AG09319 (cell line): ENCODE data around the gene HK1.

Source experiments
- DNase-seq: peaks from one replicate; pipeline ENCODE4 v3.0.0-alpha.2; 2010; ENCODE audit warnings: low read depth; ENCODE audit errors: extremely low read depth
- TF ChIP-seq, protein P1 (sequence below): IDR thresholded peaks from 2 replicates; pipeline ENCODE4 v1.5.1; 2011; ENCODE audit warnings: low read depth, mild to moderate bottlenecking, inconsistent platforms, low read length, moderate library complexity

The HK1 gene

DNA sequence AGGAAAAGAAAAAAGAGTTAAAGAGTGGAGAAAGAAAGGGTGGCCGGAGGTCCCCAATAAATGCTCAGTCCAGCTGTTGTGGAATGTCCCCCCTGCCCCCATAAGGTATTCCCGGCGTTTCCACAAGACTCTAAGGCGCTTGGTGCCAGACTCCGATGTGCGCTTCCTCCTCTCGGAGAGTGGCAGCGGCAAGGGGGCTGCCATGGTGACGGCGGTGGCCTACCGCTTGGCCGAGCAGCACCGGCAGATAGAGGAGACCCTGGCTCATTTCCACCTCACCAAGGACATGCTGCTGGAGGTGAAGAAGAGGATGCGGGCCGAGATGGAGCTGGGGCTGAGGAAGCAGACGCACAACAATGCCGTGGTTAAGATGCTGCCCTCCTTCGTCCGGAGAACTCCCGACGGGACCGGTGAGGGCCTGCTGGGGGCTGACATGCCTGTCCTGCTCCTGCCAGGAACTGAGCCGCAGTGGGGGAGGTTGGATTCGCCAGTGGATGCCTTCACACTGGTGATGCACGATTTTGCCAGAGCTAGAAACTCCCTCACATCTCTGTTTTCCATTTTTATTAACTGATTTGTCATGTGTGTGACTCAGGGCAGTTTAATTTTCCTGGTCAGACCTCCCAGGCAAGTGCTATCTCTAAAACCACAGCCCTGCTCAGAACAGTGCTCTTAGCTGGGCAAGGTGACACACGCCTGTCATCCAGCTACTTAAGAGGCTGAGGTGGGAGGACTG is 104.3 kb downstream of the HK1 start:
- TF ChIP-seq, protein P1, sequence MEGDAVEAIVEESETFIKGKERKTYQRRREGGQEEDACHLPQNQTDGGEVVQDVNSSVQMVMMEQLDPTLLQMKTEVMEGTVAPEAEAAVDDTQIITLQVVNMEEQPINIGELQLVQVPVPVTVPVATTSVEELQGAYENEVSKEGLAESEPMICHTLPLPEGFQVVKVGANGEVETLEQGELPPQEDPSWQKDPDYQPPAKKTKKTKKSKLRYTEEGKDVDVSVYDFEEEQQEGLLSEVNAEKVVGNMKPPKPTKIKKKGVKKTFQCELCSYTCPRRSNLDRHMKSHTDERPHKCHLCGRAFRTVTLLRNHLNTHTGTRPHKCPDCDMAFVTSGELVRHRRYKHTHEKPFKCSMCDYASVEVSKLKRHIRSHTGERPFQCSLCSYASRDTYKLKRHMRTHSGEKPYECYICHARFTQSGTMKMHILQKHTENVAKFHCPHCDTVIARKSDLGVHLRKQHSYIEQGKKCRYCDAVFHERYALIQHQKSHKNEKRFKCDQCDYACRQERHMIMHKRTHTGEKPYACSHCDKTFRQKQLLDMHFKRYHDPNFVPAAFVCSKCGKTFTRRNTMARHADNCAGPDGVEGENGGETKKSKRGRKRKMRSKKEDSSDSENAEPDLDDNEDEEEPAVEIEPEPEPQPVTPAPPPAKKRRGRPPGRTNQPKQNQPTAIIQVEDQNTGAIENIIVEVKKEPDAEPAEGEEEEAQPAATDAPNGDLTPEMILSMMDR: no peak
- no peak for DNase-seq

DNA sequence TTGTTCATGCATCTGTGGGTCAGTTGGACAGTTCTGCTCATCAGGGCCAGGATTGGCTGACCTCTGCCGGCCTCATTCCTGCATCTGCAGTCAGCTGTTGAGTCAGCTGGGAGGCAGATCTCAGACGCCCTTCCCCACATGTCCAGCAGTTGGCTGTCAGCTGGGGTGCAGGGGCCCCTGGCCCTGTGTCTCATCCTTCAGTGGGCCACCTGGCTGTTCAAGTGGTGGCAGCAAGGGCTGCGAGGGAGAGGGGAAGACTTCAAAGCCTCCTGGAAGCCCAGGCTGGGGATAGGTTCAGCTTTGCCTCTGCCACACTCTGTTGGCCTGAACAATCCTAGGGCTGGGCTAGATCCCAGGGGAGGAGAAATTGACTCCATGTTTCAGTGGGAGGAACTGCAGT is 105.3 kb downstream of the HK1 start:
- no peak for DNase-seq

DNA sequence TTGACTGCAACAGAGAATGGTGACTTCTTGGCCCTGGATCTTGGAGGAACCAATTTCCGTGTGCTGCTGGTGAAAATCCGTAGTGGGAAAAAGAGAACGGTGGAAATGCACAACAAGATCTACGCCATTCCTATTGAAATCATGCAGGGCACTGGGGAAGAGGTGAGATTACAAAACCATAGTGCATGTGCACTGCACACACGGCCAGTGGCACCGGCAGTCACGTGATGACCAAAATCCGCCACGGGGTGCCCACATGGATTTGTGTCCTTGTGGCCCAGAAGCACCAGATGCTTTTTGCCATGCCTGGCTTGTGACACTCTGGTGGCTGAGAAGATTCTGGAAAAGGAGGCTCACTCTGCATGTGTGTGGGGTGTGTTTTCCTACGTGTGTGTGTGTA is 106.0 kb downstream of the HK1 start:
- TF ChIP-seq, protein P1: no peak
- DNase-seq: no peak

More for the DNA sequence above, 105.3 kb downstream of the HK1 start:
- TF ChIP-seq, protein P1: peak; percentile 39

DNA sequence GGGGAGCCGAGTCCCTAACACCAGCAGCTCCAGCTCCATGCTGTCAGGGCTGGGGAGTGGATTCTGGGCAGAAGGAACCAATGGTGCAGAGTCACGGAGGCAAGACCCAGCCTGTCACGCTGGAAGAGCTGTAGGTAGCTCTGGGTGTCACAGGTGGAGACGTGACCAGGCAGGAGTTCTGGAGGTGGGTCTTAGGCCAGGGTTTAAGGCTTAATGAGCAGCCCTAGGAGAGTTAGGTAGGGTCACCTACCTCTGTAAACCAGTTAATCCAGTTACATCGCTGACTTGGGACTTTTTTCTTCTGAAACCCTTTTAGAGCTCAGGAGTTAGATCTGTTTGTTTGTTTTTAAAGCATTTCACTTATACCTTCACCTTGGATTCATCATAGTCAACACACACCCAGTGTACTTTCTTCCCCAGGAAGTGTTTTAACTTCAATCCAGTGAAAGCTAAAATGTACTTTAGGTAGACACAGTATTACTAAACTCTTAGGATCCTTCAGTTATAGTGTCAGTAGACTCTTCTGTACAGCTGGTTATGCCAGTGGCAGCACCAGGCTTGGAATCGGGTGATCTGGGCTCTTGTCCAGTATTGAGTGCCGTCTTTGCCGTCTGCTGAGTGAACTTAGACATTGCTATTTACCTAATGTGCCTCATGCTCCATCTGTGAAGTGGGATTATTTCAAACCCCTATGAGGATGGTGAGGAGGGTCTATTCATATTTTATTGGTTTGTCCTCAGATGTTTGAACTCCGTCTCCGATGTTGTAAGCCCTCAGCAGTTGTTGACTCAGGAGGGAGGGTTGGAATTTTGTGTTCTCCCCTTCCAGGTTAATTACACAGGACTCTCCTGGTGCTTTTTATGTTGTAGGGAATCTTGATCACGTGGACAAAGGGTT is 107.4 kb downstream of the HK1 start:
- TF ChIP-seq, protein P1: no peak
- no peak for DNase-seq

DNA sequence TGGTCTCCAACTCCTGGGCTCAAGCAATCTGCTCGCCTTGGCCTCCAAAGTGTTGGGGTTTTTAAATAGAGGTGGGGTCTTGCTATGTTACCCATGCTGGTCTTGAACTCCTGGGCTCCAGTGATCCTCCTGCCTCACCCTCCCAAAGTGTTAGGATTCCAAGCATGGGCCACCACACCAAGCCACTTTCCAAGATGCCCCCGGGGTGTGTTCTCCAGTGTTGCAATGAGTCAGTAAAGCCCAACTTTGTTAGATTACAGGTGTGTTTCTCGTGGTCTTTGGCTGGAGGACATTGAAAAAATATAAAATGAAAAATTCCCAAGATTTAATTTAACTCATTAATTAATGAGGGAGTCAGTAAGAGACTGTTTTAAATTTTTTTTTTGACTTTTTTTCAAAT is 109.2 kb downstream of the HK1 start:
- DNase-seq: no peak
- TF ChIP-seq, protein P1: no peak

DNA sequence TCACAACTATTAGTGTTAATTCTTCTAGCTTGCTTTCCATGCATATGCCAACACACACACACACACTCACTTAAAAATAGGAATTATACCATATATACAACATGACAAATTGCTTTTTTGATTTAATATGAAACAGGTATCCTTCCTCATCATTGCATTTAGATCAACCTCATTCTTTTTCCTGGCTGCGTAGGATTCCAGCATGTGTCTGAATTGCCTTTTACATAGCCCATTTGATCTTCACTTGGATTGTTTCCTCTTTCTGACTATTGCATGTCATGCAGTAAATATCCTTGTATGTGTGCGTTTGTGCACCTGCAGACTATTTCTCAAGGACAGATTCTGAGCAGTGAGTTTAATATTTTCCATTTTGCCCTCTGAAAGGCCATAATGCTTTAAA is 110.2 kb downstream of the HK1 start:
- TF ChIP-seq, protein P1: no peak
- no peak for DNase-seq
